Upper lobe of right lung (tissue), 1 donor: ENCODE measurements around the gene SLC12A2. TPM values are rescaled to one million over a fixed set of nuclear protein-coding genes. Genes with fewer than 3 reads are reported as not detected.

Experiments used
- ATAC-seq: fragments of 200-7000 bp; cut with Tn5 transposase; one replicate; pipeline ENCODE4 v1.9.1; 2020; ENCODE audit warnings: mild to moderate bottlenecking, moderate library complexity
- DNase-seq: peaks from one replicate; pipeline ENCODE4 v3.0.0-alpha.2; 2020
- H3K27ac ChIP-seq: fragments of 200-600 bp; one replicate; pipeline ENCODE4 v1.8.0; 2022
- H3K27me3 ChIP-seq: fragments of 200-600 bp; one replicate; pipeline ENCODE4 v1.8.0; 2022; ENCODE audit warnings: mild to moderate bottlenecking
- H3K36me3 ChIP-seq: fragments of 200-600 bp; one replicate; pipeline ENCODE4 v1.8.0; 2022
- H3K4me1 ChIP-seq: fragments of 200-600 bp; one replicate; pipeline ENCODE4 v1.8.0; 2022
- H3K4me3 ChIP-seq: fragments of 200-600 bp; one replicate; pipeline ENCODE4 v1.8.0; 2022; ENCODE audit warnings: mild to moderate bottlenecking
- H3K9me3 ChIP-seq: fragments of 200-600 bp; one replicate; pipeline ENCODE4 v1.8.0; 2022
- intact Hi-C: fragments of 100-400 bp; cut with DNase I; formaldehyde crosslinking; loops from one replicate; pipeline ENCODE4 v1.11.0; 2022
- total RNA-seq: library from RNA; stranded (reverse); fragmentation: NEBNext Ultra II Directional; extraction: Animal tissue kit (Norgen Biotek cat#: 25700); gene quantifications from one replicate; pipeline ENCODE4 v1.2.1, GENCODE V29; 2021
- TF ChIP-seq, protein P1 (sequence below): fragments of 200-600 bp; IDR thresholded peaks from one replicate; pipeline ENCODE4 v1.8.0; 2022; ENCODE audit warnings: antibody characterized with exemption
- donor health status: DM: no; HTN: yes; CAD: no; lungs with severe emphysema.

The SLC12A2 gene
- total RNA-seq, 1 donor from 2014 or later = 23.2 TPM

DNA sequence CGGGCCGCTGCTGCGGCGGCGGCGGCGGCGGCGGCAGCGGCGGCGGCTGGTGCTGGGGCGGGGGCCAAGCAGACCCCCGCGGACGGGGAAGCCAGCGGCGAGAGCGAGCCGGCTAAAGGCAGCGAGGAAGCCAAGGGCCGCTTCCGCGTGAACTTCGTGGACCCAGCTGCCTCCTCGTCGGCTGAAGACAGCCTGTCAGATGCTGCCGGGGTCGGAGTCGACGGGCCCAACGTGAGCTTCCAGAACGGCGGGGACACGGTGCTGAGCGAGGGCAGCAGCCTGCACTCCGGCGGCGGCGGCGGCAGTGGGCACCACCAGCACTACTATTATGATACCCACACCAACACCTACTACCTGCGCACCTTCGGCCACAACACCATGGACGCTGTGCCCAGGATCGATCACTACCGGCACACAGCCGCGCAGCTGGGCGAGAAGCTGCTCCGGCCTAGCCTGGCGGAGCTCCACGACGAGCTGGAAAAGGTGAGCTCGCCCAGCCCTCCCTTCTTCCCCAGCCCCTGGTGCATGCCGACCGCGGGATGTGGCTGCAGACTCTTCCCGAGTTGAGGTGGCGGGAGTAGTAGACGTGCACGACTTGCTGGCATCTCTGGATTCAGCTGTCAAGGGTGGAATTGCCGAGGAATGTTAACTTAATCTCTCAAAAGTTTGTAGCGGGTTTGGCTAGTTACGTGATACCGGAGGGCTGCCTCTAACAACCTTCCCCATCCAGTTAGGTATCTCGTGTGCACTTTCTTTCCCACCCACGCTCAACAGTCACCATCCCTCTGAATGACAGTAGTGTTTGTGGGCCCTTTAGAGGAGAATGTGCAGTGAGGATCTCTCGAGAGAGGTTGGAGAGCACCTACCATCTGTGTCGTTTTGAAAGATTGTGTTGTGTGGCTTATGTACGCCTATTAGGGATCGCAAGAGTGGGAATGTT lies 932 bp downstream of the SLC12A2 start:
- Histone ChIP-seq H3K36me3 (no peaks in the 10 kb centered on the region), H3K4me1 (peaks cover 9% of the 10 kb centered on the region), H3K4me3 (peak overlapping the region; percentile 85), H3K9me3 (no peaks in the 10 kb centered on the region), H3K27me3 (no peaks in the 10 kb centered on the region), H3K27ac (peak overlapping the region; percentile 94)
- TF ChIP-seq, protein P1, sequence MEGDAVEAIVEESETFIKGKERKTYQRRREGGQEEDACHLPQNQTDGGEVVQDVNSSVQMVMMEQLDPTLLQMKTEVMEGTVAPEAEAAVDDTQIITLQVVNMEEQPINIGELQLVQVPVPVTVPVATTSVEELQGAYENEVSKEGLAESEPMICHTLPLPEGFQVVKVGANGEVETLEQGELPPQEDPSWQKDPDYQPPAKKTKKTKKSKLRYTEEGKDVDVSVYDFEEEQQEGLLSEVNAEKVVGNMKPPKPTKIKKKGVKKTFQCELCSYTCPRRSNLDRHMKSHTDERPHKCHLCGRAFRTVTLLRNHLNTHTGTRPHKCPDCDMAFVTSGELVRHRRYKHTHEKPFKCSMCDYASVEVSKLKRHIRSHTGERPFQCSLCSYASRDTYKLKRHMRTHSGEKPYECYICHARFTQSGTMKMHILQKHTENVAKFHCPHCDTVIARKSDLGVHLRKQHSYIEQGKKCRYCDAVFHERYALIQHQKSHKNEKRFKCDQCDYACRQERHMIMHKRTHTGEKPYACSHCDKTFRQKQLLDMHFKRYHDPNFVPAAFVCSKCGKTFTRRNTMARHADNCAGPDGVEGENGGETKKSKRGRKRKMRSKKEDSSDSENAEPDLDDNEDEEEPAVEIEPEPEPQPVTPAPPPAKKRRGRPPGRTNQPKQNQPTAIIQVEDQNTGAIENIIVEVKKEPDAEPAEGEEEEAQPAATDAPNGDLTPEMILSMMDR = no peak
- peak; percentile 75 for DNase-seq
- intact Hi-C loops = no loop called here
- peak; percentile 0 for ATAC-seq

DNA sequence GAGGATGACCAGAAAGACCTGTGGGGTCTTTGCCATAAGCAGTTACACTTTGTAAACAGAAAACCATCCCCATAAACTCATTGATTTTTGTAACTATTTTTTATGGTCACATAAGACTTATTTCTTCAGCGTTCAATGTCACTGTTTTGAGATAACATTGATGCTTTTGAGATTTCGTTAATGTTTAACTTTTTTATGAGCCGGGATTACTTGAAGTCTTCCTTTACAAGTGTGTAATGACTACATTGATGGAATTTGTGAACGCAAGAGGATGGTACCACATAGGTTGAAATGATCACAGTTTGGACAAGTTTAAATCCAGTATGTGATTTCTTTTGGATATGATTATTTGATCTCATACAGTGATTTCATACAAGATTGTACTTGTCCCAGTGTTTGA lies 1.8 kb downstream of the SLC12A2 start:
- Histone ChIP-seq H3K27ac (no peak overlapping the region), H3K9me3 (no peaks in the 10 kb centered on the region), H3K4me1 (peaks cover 6% of the 10 kb centered on the region), H3K4me3 (peak overlapping the region; percentile 85), H3K27me3 (no peaks in the 10 kb centered on the region), H3K36me3 (no peaks in the 10 kb centered on the region)
- TF ChIP-seq, protein P1 = no peak
- intact Hi-C loops = no loop called here
- no peak for DNase-seq
- ATAC-seq = no peak

DNA sequence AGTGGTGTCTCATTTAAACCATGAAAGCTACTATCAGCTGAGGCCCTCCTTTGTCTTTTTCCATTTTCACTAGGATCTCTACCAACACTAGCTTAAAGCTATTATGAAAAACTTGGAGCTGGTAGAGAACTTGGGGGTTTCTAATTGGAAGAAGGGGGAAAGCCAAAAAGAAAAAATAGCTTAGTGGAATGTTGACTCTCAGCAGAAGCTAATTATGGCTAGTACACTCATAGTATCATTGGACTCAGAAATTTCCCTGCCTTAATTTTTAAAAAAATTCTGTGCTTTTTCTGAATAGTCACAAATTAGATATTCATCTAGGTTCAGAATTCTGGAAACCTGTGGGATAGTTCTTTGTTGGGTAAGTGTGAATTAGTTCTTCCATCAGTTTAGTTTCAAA lies 8.0 kb downstream of the SLC12A2 start:
- intact Hi-C loops = no loop called here
- H3K9me3 ChIP-seq = peaks cover 1% of the 10 kb centered on the region
- H3K27me3 ChIP-seq = no peaks in the 10 kb centered on the region
- H3K27ac ChIP-seq = no peak overlapping the region
- H3K36me3 ChIP-seq = no peaks in the 10 kb centered on the region
- ATAC-seq (no peak), DNase-seq (no peak)
- TF ChIP-seq, protein P1 = no peak
- H3K4me1 ChIP-seq = no peaks in the 10 kb centered on the region
- H3K4me3 ChIP-seq = no peak overlapping the region

DNA sequence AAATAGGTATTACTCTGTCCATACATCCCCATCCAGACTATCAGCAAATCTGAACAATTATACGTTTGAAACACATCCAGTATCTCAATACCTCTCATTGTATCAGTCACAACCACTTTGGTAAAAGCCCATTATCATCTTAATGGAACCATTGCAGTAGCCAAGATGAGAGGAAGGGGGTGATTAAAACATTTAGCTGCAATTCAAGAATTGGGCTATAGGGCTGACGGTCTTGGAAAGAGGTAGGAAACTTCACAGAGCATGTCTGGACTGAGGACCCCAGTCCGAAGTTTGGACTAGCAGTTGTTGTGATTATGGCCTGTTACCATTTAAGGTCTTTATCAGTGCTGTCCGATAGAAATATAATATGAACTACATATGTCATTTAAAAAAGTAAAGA lies 8.6 kb downstream of the SLC12A2 start:
- no peaks in the 10 kb centered on the region for H3K36me3 ChIP-seq
- H3K4me1 ChIP-seq = no peaks in the 10 kb centered on the region
- peaks cover 7% of the 10 kb centered on the region for H3K9me3 ChIP-seq
- intact Hi-C loops = no loop called here
- TF ChIP-seq, protein P1 = no peak
- no peaks in the 10 kb centered on the region for H3K27me3 ChIP-seq
- H3K27ac ChIP-seq = no peak overlapping the region
- H3K4me3 ChIP-seq = no peak overlapping the region
- ATAC-seq = no peak
- DNase-seq = no peak

DNA sequence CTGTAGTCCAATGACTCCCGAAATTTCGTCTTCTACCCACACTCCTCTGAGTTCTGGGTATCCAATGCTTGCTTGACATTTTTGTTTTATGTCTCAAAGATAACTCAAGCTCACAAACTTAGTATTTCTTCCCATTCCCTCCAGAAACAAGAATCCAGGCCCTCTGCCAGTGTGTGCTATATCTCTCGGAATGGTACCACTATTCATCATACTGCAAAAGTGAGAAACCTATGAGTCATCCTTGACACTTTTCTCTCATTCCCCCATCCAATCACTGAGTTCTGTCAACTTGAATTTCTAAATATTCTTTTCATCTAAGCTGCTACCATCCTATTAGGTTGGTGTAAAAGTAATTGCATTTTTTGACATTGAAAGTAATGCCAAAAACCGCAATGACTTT lies 9.8 kb downstream of the SLC12A2 start:
- intact Hi-C loops = no loop called here
- ATAC-seq = no peak
- DNase-seq = no peak
- Histone ChIP-seq H3K27me3 (no peaks in the 10 kb centered on the region), H3K4me1 (no peaks in the 10 kb centered on the region), H3K27ac (no peak overlapping the region), H3K4me3 (no peak overlapping the region), H3K36me3 (no peaks in the 10 kb centered on the region), H3K9me3 (peaks cover 18% of the 10 kb centered on the region)
- TF ChIP-seq, protein P1 = no peak
